ENCODE measurements around the gene COL16A1. TPM values are rescaled to one million over a fixed set of nuclear protein-coding genes. Genes with fewer than 3 reads are reported as not detected.
A peak's percentile ranks its signal among the peaks of the same experiment; 100 is the strongest.

Gene COL16A1
- total RNA-seq, 1 donor from 2014 or later = 0.22 TPM

DNA sequence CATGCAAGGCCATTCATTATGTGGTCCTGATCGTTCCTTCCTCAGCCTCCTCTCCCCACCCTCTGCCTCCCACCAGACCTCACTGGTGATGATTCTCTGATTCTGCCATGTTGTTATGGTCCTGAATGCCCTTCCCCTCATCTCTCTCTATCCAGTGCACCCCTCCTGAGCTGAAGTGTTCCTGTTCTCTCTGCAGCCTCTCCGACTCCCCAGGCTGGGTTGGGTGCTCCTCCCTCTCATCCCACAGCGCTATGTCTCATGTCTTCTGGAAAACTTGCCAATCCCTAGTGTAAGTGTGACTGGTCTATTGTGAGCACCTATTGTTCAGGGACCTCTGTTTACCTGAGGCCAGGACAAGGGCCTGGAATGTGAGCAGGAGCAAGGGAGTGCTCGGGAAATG, 48.1 kb downstream of the COL16A1 start:
- Histone ChIP-seq H4K20me1 (ENCODE audit: low read depth) (no peaks in the 10 kb centered on the region), H3K4me2 (no peak overlapping the region), H3K27me3 (no peaks in the 10 kb centered on the region), H3K79me2 (ENCODE audit: low read depth) (no peaks in the 10 kb centered on the region), H3K9me3 (ENCODE audit: low read depth) (no peaks in the 10 kb centered on the region), H3K9ac (no peak overlapping the region), H3K4me1 (no peaks in the 10 kb centered on the region), H3F3A (ENCODE audit: low read depth) (no peaks in the 10 kb centered on the region), H3K36me3 (no peaks in the 10 kb centered on the region), H3K4me3 (no peak overlapping the region), H3K27ac (no peak overlapping the region), H2AFZ (replicated peaks) (no peak overlapping the region)
- no peak for DNase-seq (ENCODE audit: low spot score)
- Mint-ChIP-seq H3K4me3 (no peak overlapping the region), H3K27me3 (ENCODE audit: insufficient read depth, low read depth) (peaks cover 20% of the 10 kb centered on the region), H3K27ac (peak overlapping the region; percentile 47), H3K4me1 (peaks cover 9% of the 10 kb centered on the region), H3K36me3 (no peaks in the 10 kb centered on the region), H3K9me3 (no peaks in the 10 kb centered on the region)
- no peak for TF ChIP-seq EZH2phosphoT487 (IDR thresholded peaks at IDR 0.05)
- TF ChIP-seq, protein P1, sequence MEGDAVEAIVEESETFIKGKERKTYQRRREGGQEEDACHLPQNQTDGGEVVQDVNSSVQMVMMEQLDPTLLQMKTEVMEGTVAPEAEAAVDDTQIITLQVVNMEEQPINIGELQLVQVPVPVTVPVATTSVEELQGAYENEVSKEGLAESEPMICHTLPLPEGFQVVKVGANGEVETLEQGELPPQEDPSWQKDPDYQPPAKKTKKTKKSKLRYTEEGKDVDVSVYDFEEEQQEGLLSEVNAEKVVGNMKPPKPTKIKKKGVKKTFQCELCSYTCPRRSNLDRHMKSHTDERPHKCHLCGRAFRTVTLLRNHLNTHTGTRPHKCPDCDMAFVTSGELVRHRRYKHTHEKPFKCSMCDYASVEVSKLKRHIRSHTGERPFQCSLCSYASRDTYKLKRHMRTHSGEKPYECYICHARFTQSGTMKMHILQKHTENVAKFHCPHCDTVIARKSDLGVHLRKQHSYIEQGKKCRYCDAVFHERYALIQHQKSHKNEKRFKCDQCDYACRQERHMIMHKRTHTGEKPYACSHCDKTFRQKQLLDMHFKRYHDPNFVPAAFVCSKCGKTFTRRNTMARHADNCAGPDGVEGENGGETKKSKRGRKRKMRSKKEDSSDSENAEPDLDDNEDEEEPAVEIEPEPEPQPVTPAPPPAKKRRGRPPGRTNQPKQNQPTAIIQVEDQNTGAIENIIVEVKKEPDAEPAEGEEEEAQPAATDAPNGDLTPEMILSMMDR (IDR thresholded peaks at IDR 0.05) = no peak
- no peak for TF ChIP-seq EZH2 (IDR thresholded peaks at IDR 0.05)

DNA sequence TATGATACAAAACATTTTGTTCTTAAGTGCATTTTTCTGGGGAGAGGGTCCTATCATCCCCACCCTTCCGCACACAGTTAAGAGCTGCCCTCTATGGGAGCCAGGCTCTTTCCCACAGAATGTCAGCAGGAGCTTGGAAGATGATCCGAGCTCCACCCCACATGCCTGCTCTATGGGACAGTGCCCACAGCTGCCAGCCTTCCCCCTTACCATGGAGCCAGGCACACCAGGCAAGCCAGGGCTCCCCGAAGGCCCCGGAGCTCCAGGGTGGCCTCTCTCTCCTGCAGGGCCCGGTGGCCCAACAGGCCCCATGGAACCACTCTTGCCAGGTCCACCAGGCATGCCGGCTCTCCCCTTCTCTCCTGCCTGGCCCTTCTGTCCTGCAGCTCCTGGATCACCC, 48.7 kb downstream of the COL16A1 start:
- H3K27ac Mint-ChIP-seq = peak overlapping the region; percentile 36

DNA sequence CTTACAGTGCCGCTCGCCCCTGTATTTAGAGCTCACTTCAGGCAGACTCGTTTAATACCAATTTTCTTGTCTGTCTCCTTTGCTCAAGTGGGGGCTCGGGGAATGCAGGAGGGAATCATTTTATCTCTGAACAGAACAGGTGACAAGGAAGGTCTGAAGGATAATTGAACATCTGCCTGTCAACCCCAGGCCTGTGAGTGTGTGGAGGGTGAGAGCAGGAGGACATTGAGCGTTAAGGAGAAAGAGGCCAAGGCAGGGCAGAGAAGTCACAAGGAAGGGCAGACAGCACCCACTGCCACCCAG, 49.4 kb downstream of the COL16A1 start:
- peak overlapping the region; percentile 27 for H3K9ac ChIP-seq
- Mint-ChIP-seq H3K27me3 (ENCODE audit: insufficient read depth, low read depth) (peaks cover 13% of the 10 kb centered on the region), H3K27ac (no peak overlapping the region), H3K4me3 (no peak overlapping the region), H3K9me3 (no peaks in the 10 kb centered on the region), H3K36me3 (no peaks in the 10 kb centered on the region), H3K4me1 (peaks cover 9% of the 10 kb centered on the region)
- no peaks in the 10 kb centered on the region for H4K20me1 ChIP-seq (ENCODE audit: low read depth)
- no peaks in the 10 kb centered on the region for H3F3A ChIP-seq (ENCODE audit: low read depth)
- no peaks in the 10 kb centered on the region for H3K4me1 ChIP-seq
- H3K4me2 ChIP-seq = no peak overlapping the region
- DNase-seq (ENCODE audit: low spot score) = no peak
- H3K79me2 ChIP-seq (ENCODE audit: low read depth) = no peaks in the 10 kb centered on the region
- H2AFZ ChIP-seq (replicated peaks) = no peak overlapping the region
- TF ChIP-seq, protein P1 (IDR thresholded peaks at IDR 0.05) = no peak
- H3K27me3 ChIP-seq = no peaks in the 10 kb centered on the region
- no peaks in the 10 kb centered on the region for H3K36me3 ChIP-seq
- H3K27ac ChIP-seq = no peak overlapping the region
- no peak overlapping the region for H3K4me3 ChIP-seq
- H3K9me3 ChIP-seq (ENCODE audit: low read depth) = no peaks in the 10 kb centered on the region

More for the DNA sequence above, 48.7 kb downstream of the COL16A1 start:
- Histone ChIP-seq H3K9ac (no peak overlapping the region), H2AFZ (replicated peaks) (no peak overlapping the region), H3K79me2 (ENCODE audit: low read depth) (no peaks in the 10 kb centered on the region), H3K27ac (no peak overlapping the region), H3K27me3 (no peaks in the 10 kb centered on the region), H4K20me1 (ENCODE audit: low read depth) (no peaks in the 10 kb centered on the region), H3K4me2 (no peak overlapping the region), H3K4me3 (no peak overlapping the region), H3K36me3 (no peaks in the 10 kb centered on the region), H3K9me3 (ENCODE audit: low read depth) (no peaks in the 10 kb centered on the region), H3F3A (ENCODE audit: low read depth) (no peaks in the 10 kb centered on the region), H3K4me1 (no peaks in the 10 kb centered on the region)
- Mint-ChIP-seq H3K9me3 (no peaks in the 10 kb centered on the region), H3K36me3 (no peaks in the 10 kb centered on the region), H3K4me1 (peaks cover 9% of the 10 kb centered on the region), H3K4me3 (no peak overlapping the region), H3K27me3 (ENCODE audit: insufficient read depth, low read depth) (peaks cover 17% of the 10 kb centered on the region)
- TF ChIP-seq EZH2 (IDR thresholded peaks at IDR 0.05) (no peak), EZH2phosphoT487 (IDR thresholded peaks at IDR 0.05) (no peak)
- TF ChIP-seq, protein P1 (IDR thresholded peaks at IDR 0.05) = no peak
- DNase-seq (ENCODE audit: low spot score) = no peak
